Myometrial cell (primary cell): Measurements from ENCODE around the gene DNAH12. TPM values are rescaled to one million over a fixed set of nuclear protein-coding genes. Genes with fewer than 3 reads are reported as not detected.

Experiments used
- total RNA-seq: library from RNA; depleted of rRNA; stranded (reverse); fragments of >200 nt; gene quantifications from 2 replicates; pipeline ENCODE4 v1.2.3, GENCODE V29; 2015

DNAH12 gene
- total RNA-seq, result not detected in 2 replicates

GRCh38 chr3:57544181-57545125 is at the start of gene DNAH12:
TSS of gene DNAH12 (minus strand) at chr3:57544344. CDS start at chr3:57542870, 1,474 bp downstream.

GRCh38 chr3:57555738-57556458 is 11.8 kb upstream of the DNAH12 start, which contains the start of gene PDE12:
TSS of gene PDE12 (plus strand) at chr3:57556274. CDS start at chr3:57556380, 106 bp downstream.

GRCh38 chr3:57292159-57292896 is 251.8 kb downstream of the DNAH12 start, which contains the start of gene ASB14:
TSS of gene ASB14 (minus strand) at chr3:57292685. CDS start at chr3:57292033, 652 bp downstream.

Other genes with a start within 250 kb of the DNAH12 start
- 15.3 and 16.8 TPM in 2 replicates for gene PDE12, start 11.9 kb upstream of the DNAH12 start, total RNA-seq
- gene ARF4, start 53.0 kb upstream of the DNAH12 start, total RNA-seq, result 361 and 373 TPM in 2 replicates
- gene DENND6A, start 148.7 kb upstream of the DNAH12 start, total RNA-seq, result 14.7 and 21.1 TPM in 2 replicates
- 25.9 and 32.4 TPM in 2 replicates for gene SLMAP, start 212.0 kb upstream of the DNAH12 start, total RNA-seq